HG02840 (cell line): ENCODE measurements around the gene NDUFS8.

Source experiments
- ATAC-seq: cut with Tn5 transposase; IDR thresholded peaks from one replicate; pipeline ENCODE4 v1.9.1; 2021; ENCODE audit warnings: mild to moderate bottlenecking, moderate library complexity, moderate number of reproducible peaks; ENCODE audit not compliant: unreplicated experiment, low FRiP score

The NDUFS8 gene

GRCh38 chr11:68047437-68048290, 17.2 kb downstream of the NDUFS8 start:
- no peak for ATAC-seq

GRCh38 chr11:68048681-68049508, 18.4 kb downstream of the NDUFS8 start:
- ATAC-seq: no peak

- no peak for ATAC-seq
These were observed 19.3 kb downstream of the NDUFS8 start for GRCh38 chr11:68049509-68050370.

GRCh38 chr11:68050371-68050841, 19.9 kb downstream of the NDUFS8 start:
- ATAC-seq: no peak

- no peak for ATAC-seq
These were observed 21.0 kb downstream of the NDUFS8 start for GRCh38 chr11:68051191-68052136.

- ATAC-seq: no peak
These were observed 21.8 kb downstream of the NDUFS8 start for GRCh38 chr11:68052137-68052873.

- no peak for ATAC-seq
These were observed 22.6 kb downstream of the NDUFS8 start for GRCh38 chr11:68053117-68053516.

GRCh38 chr11:68053981-68054812, 23.7 kb downstream of the NDUFS8 start:
- no peak for ATAC-seq

- no peak for ATAC-seq
These were observed 26.1 kb downstream of the NDUFS8 start for GRCh38 chr11:68056317-68057285.

GRCh38 chr11:68057807-68058206, 27.3 kb downstream of the NDUFS8 start:
- no peak for ATAC-seq

- ATAC-seq: no peak
These were observed 31.0 kb downstream of the NDUFS8 start for GRCh38 chr11:68061508-68061907.

- ATAC-seq: no peak
These were observed 34.4 kb downstream of the NDUFS8 start for GRCh38 chr11:68064926-68065325.

GRCh38 chr11:68065841-68066240, 35.4 kb downstream of the NDUFS8 start:
- ATAC-seq: no peak

- ATAC-seq: no peak
These were observed 36.3 kb downstream of the NDUFS8 start for GRCh38 chr11:68066742-68067141.

GRCh38 chr11:68067991-68068390, 37.5 kb downstream of the NDUFS8 start:
- no peak for ATAC-seq

GRCh38 chr11:68071281-68072048, 41.0 kb downstream of the NDUFS8 start:
- no peak for ATAC-seq
